Liver (tissue), 9 donors: ENCODE data around the gene SCRG1. TPM values are rescaled to one million over a fixed set of nuclear protein-coding genes. Genes with fewer than 3 reads are reported as not detected.

Source experiments
- DNase-seq: peaks from one replicate; pipeline ENCODE4 v3.0.0-alpha.2; 2017; ENCODE audit warnings: low spot score
- H3K27ac ChIP-seq, 2 donors: one replicate each; pipeline ENCODE4 v1.7.0; 2013; ENCODE audit warnings: inconsistent platforms in 2 of 2, low read length in 2 of 2, control low read depth in 1 of 2, low read depth in 1 of 2, mild to moderate bottlenecking in 1 of 2
- H3K27me3 ChIP-seq, 4 donors: one replicate each; pipeline versions ENCODE4 v1.6.1 to v1.7.0; 2013; ENCODE audit warnings: low read length in 3 of 4, inconsistent platforms in 1 of 4, mild to moderate bottlenecking in 1 of 4, moderate library complexity in 1 of 4; ENCODE audit not compliant: control insufficient read depth in 4 of 4, insufficient read depth in 4 of 4
- H3K36me3 ChIP-seq, 4 donors: one replicate each; pipeline versions ENCODE4 v1.6.1 to v1.7.0; 2013; ENCODE audit warnings: low read length in 3 of 4, mild to moderate bottlenecking in 3 of 4, low read depth in 1 of 4, moderate library complexity in 1 of 4; ENCODE audit not compliant: control insufficient read depth in 4 of 4, insufficient read depth in 3 of 4
- H3K4me1 ChIP-seq, 4 donors: one replicate each; pipeline versions ENCODE4 v1.6.1 to v1.7.0; 2013; ENCODE audit warnings: low read length in 3 of 4, mild to moderate bottlenecking in 3 of 4, moderate library complexity in 1 of 4; ENCODE audit not compliant: control insufficient read depth in 4 of 4, insufficient read depth in 4 of 4
- H3K4me3 ChIP-seq, 3 donors: one replicate each; pipeline versions ENCODE4 v1.6.1 to v1.7.0; 2013; ENCODE audit warnings: low read length in 3 of 3, control low read depth in 1 of 3, low read depth in 1 of 3, mild to moderate bottlenecking in 1 of 3
- H3K9ac ChIP-seq, 2 donors: one replicate each; pipeline ENCODE4 v1.7.0; 2013; ENCODE audit warnings: low read length in 2 of 2, mild to moderate bottlenecking in 2 of 2, moderate library complexity in 2 of 2, control low read depth in 1 of 2, low read depth in 1 of 2
- H3K9me3 ChIP-seq, 4 donors: one replicate each; pipeline versions ENCODE4 v1.6.1 to v1.7.0; 2013; ENCODE audit warnings: low read length in 3 of 4; ENCODE audit not compliant: control insufficient read depth in 4 of 4
- EGR1 ChIP-seq, 2 donors: IDR thresholded peaks; 2 replicates each; pipeline ENCODE4 v1.6.1; 2016 to 2018; ENCODE audit warnings: antibody characterized with exemption in 2 of 2, low read depth in 2 of 2
- FOXA2 ChIP-seq: IDR thresholded peaks from 2 replicates; pipeline ENCODE4 v1.6.1; 2016; ENCODE audit warnings: antibody characterized with exemption
- GABPA ChIP-seq, 2 donors: IDR thresholded peaks in 1 of 2; conservative IDR thresholded peaks in 1 of 2; 2 replicates each; pipeline ENCODE4 v1.6.1; 2016; ENCODE audit warnings: antibody characterized with exemption in 2 of 2, mild to moderate bottlenecking in 1 of 2, moderate library complexity in 1 of 2
- HNF4A ChIP-seq, 2 donors: conservative IDR thresholded peaks; 2 replicates each; pipeline ENCODE4 v1.6.1; 2016; ENCODE audit warnings: antibody characterized with exemption in 2 of 2, mild to moderate bottlenecking in 2 of 2
- HNF4G ChIP-seq: IDR thresholded peaks from 2 replicates; pipeline ENCODE4 v1.6.1; 2016; ENCODE audit warnings: antibody characterized with exemption
- JUND ChIP-seq, 2 donors: IDR thresholded peaks; 2 replicates each; pipeline ENCODE4 v1.6.1; 2016; ENCODE audit warnings: antibody characterized with exemption in 2 of 2
- SP1 ChIP-seq: IDR thresholded peaks from 2 replicates; pipeline ENCODE4 v1.6.1; 2018; ENCODE audit warnings: antibody characterized with exemption, mild to moderate bottlenecking
- TAF1 ChIP-seq: conservative IDR thresholded peaks from 2 replicates; pipeline ENCODE4 v1.6.1; 2016; ENCODE audit warnings: antibody characterized with exemption, mild to moderate bottlenecking
- YY1 ChIP-seq: IDR thresholded peaks from 2 replicates; pipeline ENCODE4 v1.6.1; 2016; ENCODE audit warnings: antibody characterized with exemption, mild to moderate bottlenecking
- WGBS: extraction: QIAGEN DNeasy Blood & Tissue Kit; methylation state at CpG from one replicate; pipeline ENCODE4 v1.1.7; 2013; 5-methylcytosine and 5-hydroxymethylcytosine counted together
- polyA plus RNA-seq, 2 donors: library from polyadenylated mRNA; stranded (reverse) in 1 of 2; unstranded in 1 of 2; fragments of 200-250 nt in 1 of 2; fragments of >200 nt in 1 of 2; fragmentation: Nextera tagmentation in 1 of 2; extraction: Ambion mirVana in 1 of 2; gene quantifications; one replicate each; pipeline versions ENCODE4 v1.2.1 to v1.2.3, GENCODE V29; 2013 to 2015
- total RNA-seq, 2 donors: library from RNA; depleted of rRNA; stranded (reverse); fragments of >200 nt; gene quantifications; one replicate each; pipeline ENCODE4 v1.2.3, GENCODE V29; 2014
- TF ChIP-seq, protein P1 (sequence below): IDR thresholded peaks from 2 replicates; pipeline ENCODE4 v1.6.1; 2016; ENCODE audit warnings: antibody characterized with exemption
- TF ChIP-seq, protein P2 (sequence below): IDR thresholded peaks from 2 replicates; pipeline ENCODE4 v1.6.1; 2016; ENCODE audit warnings: antibody characterized with exemption
- TF ChIP-seq, protein P3 (sequence below): IDR thresholded peaks from 2 replicates; pipeline ENCODE4 v1.6.1; 2016; ENCODE audit warnings: antibody characterized with exemption, mild to moderate bottlenecking
- TF ChIP-seq, protein P4 (sequence below): fragments of 150-350 bp; IDR thresholded peaks from 2 replicates; pipeline ENCODE4 v1.5.1; 2017; ENCODE audit warnings: improper control_type of control experiment, low read depth, low read length; ENCODE audit not compliant: missing input control
- donor health status: healthy.
- donor health status: healthy.
- donor health status: healthy.
- donor health status: healthy.
- donor health status: healthy.

SCRG1 gene
- total and polyA plus RNA-seq, 4 donors, result under 0.01 to 0.46 (median 0.01) TPM; not detected in 1

DNA sequence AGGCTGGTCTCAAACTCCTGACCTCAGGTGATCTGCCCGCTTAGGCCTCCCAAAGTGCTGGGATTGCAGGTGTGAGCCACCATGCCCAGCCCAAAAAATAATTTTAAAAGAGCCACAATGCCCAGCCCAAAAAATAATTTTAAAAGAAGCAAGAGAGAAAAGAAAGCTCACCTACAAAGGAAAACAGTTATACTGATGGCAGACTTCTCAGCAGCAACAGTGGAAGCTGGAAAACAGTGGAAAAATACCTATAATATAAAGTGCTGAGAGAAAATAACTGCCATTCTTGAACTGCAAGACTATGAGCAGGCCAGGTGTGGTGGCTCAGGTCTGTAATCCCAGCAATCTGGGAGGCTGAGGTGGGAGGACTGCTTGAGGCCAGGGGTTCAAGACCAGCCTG lies 51.4 kb downstream of the SCRG1 start:
- TF ChIP-seq HNF4A (conservative IDR thresholded peaks at IDR 0.05) (no peak), JUND (IDR thresholded peaks at IDR 0.05) (no peak), YY1 (no peak), FOXA2 (no peak), HNF4G (no peak), TAF1 (no peak), GABPA (IDR thresholded peaks at IDR 0.05 in 1 of 2, conservative IDR thresholded peaks at IDR 0.05 in 1 of 2) (no peak)
- TF ChIP-seq, protein P1, sequence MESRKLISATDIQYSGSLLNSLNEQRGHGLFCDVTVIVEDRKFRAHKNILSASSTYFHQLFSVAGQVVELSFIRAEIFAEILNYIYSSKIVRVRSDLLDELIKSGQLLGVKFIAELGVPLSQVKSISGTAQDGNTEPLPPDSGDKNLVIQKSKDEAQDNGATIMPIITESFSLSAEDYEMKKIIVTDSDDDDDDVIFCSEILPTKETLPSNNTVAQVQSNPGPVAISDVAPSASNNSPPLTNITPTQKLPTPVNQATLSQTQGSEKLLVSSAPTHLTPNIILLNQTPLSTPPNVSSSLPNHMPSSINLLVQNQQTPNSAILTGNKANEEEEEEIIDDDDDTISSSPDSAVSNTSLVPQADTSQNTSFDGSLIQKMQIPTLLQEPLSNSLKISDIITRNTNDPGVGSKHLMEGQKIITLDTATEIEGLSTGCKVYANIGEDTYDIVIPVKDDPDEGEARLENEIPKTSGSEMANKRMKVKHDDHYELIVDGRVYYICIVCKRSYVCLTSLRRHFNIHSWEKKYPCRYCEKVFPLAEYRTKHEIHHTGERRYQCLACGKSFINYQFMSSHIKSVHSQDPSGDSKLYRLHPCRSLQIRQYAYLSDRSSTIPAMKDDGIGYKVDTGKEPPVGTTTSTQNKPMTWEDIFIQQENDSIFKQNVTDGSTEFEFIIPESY, result no peak
- TF ChIP-seq, protein P2, sequence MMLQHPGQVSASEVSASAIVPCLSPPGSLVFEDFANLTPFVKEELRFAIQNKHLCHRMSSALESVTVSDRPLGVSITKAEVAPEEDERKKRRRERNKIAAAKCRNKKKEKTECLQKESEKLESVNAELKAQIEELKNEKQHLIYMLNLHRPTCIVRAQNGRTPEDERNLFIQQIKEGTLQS, result no peak

DNA sequence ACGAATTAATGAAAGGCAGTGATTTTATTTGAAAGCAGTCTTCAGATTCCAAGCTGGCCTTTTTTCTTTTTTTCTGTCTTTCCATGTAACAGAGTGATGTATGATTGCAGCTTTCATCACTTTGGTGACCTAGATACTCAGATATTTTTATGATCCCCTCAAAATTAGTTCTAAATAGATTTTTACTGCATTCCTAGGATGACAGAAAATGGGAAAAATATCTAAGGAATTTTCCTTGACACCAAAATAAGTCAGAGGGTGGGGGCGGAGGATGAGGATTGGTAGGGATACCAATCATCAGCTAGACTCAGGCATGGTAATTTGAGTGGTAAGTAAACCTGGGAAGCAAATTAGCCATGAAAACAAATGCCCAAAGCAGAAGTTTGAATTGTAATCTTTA lies 52.8 kb downstream of the SCRG1 start:
- no peak overlapping the region for H3K27ac ChIP-seq
- TF ChIP-seq, protein P3, sequence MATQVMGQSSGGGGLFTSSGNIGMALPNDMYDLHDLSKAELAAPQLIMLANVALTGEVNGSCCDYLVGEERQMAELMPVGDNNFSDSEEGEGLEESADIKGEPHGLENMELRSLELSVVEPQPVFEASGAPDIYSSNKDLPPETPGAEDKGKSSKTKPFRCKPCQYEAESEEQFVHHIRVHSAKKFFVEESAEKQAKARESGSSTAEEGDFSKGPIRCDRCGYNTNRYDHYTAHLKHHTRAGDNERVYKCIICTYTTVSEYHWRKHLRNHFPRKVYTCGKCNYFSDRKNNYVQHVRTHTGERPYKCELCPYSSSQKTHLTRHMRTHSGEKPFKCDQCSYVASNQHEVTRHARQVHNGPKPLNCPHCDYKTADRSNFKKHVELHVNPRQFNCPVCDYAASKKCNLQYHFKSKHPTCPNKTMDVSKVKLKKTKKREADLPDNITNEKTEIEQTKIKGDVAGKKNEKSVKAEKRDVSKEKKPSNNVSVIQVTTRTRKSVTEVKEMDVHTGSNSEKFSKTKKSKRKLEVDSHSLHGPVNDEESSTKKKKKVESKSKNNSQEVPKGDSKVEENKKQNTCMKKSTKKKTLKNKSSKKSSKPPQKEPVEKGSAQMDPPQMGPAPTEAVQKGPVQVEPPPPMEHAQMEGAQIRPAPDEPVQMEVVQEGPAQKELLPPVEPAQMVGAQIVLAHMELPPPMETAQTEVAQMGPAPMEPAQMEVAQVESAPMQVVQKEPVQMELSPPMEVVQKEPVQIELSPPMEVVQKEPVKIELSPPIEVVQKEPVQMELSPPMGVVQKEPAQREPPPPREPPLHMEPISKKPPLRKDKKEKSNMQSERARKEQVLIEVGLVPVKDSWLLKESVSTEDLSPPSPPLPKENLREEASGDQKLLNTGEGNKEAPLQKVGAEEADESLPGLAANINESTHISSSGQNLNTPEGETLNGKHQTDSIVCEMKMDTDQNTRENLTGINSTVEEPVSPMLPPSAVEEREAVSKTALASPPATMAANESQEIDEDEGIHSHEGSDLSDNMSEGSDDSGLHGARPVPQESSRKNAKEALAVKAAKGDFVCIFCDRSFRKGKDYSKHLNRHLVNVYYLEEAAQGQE, result no peak
- TF ChIP-seq SP1, result no peak
- no peak for TF ChIP-seq YY1
- no peak for TF ChIP-seq EGR1 (IDR thresholded peaks at IDR 0.05; ENCODE audit: low read depth in 2 of 2)
- TF ChIP-seq, protein P4, sequence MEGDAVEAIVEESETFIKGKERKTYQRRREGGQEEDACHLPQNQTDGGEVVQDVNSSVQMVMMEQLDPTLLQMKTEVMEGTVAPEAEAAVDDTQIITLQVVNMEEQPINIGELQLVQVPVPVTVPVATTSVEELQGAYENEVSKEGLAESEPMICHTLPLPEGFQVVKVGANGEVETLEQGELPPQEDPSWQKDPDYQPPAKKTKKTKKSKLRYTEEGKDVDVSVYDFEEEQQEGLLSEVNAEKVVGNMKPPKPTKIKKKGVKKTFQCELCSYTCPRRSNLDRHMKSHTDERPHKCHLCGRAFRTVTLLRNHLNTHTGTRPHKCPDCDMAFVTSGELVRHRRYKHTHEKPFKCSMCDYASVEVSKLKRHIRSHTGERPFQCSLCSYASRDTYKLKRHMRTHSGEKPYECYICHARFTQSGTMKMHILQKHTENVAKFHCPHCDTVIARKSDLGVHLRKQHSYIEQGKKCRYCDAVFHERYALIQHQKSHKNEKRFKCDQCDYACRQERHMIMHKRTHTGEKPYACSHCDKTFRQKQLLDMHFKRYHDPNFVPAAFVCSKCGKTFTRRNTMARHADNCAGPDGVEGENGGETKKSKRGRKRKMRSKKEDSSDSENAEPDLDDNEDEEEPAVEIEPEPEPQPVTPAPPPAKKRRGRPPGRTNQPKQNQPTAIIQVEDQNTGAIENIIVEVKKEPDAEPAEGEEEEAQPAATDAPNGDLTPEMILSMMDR, result no peak
- no peaks in the 10 kb centered on the region for H3K36me3 ChIP-seq
- H3K9ac ChIP-seq, result no peak overlapping the region
- no peaks in the 10 kb centered on the region for H3K9me3 ChIP-seq
- no peaks in the 10 kb centered on the region for H3K27me3 ChIP-seq
- DNase-seq, result no peak
- H3K4me1 ChIP-seq, result no peaks in the 10 kb centered on the region
- H3K4me3 ChIP-seq, result no peak overlapping the region
- WGBS, result 90% methylated on average over 2 of the region's 2 CpGs

More for the DNA sequence above, 51.4 kb downstream of the SCRG1 start:
- Histone ChIP-seq H3K27me3 (no peaks in the 10 kb centered on the region), H3K36me3 (no peaks in the 10 kb centered on the region), H3K27ac (no peak overlapping the region), H3K4me1 (no peaks in the 10 kb centered on the region), H3K9me3 (no peaks in the 10 kb centered on the region), H3K4me3 (no peak overlapping the region), H3K9ac (no peak overlapping the region)
- DNase-seq, result no peak
- WGBS, result 98% methylated on average over 1 of the region's 1 CpG
